ENCODE data around the gene TSPAN16.

Gene TSPAN16

DNA sequence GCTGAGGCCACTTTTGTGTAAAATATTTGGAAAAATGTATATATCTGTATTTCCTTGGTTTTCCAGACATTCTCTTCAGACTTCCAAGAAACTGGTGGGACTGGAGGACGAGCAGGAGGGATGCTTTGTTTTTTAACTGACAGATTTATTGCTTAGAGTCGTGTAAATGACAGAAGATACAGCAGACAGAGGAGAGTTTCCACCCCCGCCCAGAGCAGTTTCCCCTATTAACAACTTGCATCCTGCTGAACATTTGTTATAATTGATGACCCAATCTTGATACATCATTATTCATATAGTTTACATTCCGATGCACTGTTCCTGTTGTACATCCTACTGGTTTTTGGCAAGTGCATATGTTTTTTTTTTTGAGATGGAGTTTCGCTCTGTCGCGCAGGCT lies 26.6 kb upstream of the TSPAN16 start:
- TF ChIP-seq, protein P1, sequence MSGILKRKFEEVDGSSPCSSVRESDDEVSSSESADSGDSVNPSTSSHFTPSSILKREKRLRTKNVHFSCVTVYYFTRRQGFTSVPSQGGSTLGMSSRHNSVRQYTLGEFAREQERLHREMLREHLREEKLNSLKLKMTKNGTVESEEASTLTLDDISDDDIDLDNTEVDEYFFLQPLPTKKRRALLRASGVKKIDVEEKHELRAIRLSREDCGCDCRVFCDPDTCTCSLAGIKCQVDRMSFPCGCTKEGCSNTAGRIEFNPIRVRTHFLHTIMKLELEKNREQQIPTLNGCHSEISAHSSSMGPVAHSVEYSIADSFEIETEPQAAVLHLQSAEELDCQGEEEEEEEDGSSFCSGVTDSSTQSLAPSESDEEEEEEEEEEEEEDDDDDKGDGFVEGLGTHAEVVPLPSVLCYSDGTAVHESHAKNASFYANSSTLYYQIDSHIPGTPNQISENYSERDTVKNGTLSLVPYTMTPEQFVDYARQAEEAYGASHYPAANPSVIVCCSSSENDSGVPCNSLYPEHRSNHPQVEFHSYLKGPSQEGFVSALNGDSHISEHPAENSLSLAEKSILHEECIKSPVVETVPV (CRISPR knock-in tag; IDR thresholded peaks at IDR 0.05), result no peak
- TF ChIP-seq GLIS3 (CRISPR knock-in tag; IDR thresholded peaks at IDR 0.05) (no peak), ZC3H10 (CRISPR knock-in tag; IDR thresholded peaks at IDR 0.05) (no peak)
- peak; percentile 38 for ATAC-seq

DNA sequence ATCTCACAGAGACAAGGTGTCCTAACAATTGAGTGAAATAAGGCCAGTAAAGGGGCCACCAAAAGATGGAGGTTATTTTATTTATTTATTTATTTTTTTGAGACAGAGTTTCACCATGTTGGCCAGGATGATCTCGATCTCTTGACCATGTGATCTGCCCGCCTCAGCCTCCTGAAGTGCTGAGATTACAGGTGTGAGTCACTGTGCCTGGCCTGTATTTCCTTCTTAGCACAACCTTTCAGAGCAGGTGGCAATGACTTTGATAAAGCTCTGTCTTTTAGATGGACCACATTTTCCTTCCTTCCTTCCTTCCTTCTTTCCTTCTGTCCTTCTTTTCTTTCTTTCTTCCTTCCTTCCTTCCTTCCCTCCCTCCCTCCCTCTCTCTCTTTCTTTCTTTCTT lies 22.7 kb upstream of the TSPAN16 start:
- TF ChIP-seq ZFP30 (CRISPR knock-in tag; IDR thresholded peaks at IDR 0.05) (no peak), GLIS3 (CRISPR knock-in tag; IDR thresholded peaks at IDR 0.05) (no peak), SNAI2 (CRISPR knock-in tag; IDR thresholded peaks at IDR 0.05) (no peak), ZC3H10 (CRISPR knock-in tag; IDR thresholded peaks at IDR 0.05) (no peak), ARNTL (CRISPR knock-in tag; IDR thresholded peaks at IDR 0.05; ENCODE audit: borderline replicate concordance, low read depth) (no peak), OSR1 (CRISPR knock-in tag; IDR thresholded peaks at IDR 0.05) (no peak)
- TF ChIP-seq, protein P2, sequence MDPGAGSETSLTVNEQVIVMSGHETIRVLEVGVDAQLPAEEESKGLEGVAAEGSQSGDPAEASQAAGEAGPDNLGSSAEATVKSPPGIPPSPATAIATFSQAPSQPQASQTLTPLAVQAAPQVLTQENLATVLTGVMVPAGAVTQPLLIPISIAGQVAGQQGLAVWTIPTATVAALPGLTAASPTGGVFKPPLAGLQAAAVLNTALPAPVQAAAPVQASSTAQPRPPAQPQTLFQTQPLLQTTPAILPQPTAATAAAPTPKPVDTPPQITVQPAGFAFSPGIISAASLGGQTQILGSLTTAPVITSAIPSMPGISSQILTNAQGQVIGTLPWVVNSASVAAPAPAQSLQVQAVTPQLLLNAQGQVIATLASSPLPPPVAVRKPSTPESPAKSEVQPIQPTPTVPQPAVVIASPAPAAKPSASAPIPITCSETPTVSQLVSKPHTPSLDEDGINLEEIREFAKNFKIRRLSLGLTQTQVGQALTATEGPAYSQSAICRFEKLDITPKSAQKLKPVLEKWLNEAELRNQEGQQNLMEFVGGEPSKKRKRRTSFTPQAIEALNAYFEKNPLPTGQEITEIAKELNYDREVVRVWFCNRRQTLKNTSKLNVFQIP (CRISPR knock-in tag; IDR thresholded peaks at IDR 0.05; ENCODE audit: borderline replicate concordance, low read depth), result no peak
- TF ChIP-seq, protein P1 (CRISPR knock-in tag; IDR thresholded peaks at IDR 0.05), result no peak
- ATAC-seq, result no peak

- TF ChIP-seq, protein P2 (CRISPR knock-in tag; IDR thresholded peaks at IDR 0.05; ENCODE audit: borderline replicate concordance, low read depth), result no peak
- TF ChIP-seq ZFP3 (CRISPR knock-in tag; IDR thresholded peaks at IDR 0.05) (no peak), TOX (CRISPR knock-in tag; IDR thresholded peaks at IDR 0.05; ENCODE audit: borderline replicate concordance) (no peak), PPARA (CRISPR knock-in tag; IDR thresholded peaks at IDR 0.05; ENCODE audit: borderline replicate concordance) (no peak), ARNTL (CRISPR knock-in tag; IDR thresholded peaks at IDR 0.05; ENCODE audit: borderline replicate concordance, low read depth) (no peak), ESRRG (CRISPR knock-in tag; IDR thresholded peaks at IDR 0.05) (no peak), BACH2 (CRISPR knock-in tag; IDR thresholded peaks at IDR 0.05; ENCODE audit: borderline replicate concordance) (no peak), ZFP30 (CRISPR knock-in tag; IDR thresholded peaks at IDR 0.05) (no peak), PATZ1 (CRISPR knock-in tag; IDR thresholded peaks at IDR 0.05; ENCODE audit: borderline replicate concordance) (no peak), OSR1 (CRISPR knock-in tag; IDR thresholded peaks at IDR 0.05) (no peak), ZNF70 (CRISPR knock-in tag; IDR thresholded peaks at IDR 0.05) (no peak), TCF4 (CRISPR knock-in tag; IDR thresholded peaks at IDR 0.05; ENCODE audit: borderline replicate concordance) (no peak), SNAI2 (CRISPR knock-in tag; IDR thresholded peaks at IDR 0.05) (no peak), ZC3H10 (CRISPR knock-in tag; IDR thresholded peaks at IDR 0.05) (no peak)
- TF ChIP-seq, protein P3, sequence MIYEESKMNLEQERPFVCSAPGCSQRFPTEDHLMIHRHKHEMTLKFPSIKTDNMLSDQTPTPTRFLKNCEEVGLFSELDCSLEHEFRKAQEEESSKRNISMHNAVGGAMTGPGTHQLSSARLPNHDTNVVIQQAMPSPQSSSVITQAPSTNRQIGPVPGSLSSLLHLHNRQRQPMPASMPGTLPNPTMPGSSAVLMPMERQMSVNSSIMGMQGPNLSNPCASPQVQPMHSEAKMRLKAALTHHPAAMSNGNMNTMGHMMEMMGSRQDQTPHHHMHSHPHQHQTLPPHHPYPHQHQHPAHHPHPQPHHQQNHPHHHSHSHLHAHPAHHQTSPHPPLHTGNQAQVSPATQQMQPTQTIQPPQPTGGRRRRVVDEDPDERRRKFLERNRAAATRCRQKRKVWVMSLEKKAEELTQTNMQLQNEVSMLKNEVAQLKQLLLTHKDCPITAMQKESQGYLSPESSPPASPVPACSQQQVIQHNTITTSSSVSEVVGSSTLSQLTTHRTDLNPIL (CRISPR knock-in tag; IDR thresholded peaks at IDR 0.05; ENCODE audit: low read depth), result no peak
- ATAC-seq, result no peak
These were observed 22.0 kb upstream of the TSPAN16 start for GRCh38 chr19:11273989-11274388.

- no peak for ATAC-seq
- no peak for TF ChIP-seq ARNTL (CRISPR knock-in tag; IDR thresholded peaks at IDR 0.05; ENCODE audit: borderline replicate concordance, low read depth)
- TF ChIP-seq OSR1 (CRISPR knock-in tag; IDR thresholded peaks at IDR 0.05), result no peak
- no peak for TF ChIP-seq ESRRG (CRISPR knock-in tag; IDR thresholded peaks at IDR 0.05)
- TF ChIP-seq TOX (CRISPR knock-in tag; IDR thresholded peaks at IDR 0.05; ENCODE audit: borderline replicate concordance), result no peak
- TF ChIP-seq, protein P1 (CRISPR knock-in tag; IDR thresholded peaks at IDR 0.05), result no peak
- TF ChIP-seq ZFP30 (CRISPR knock-in tag; IDR thresholded peaks at IDR 0.05), result no peak
- TF ChIP-seq, protein P2 (CRISPR knock-in tag; IDR thresholded peaks at IDR 0.05; ENCODE audit: borderline replicate concordance, low read depth), result no peak
- TF ChIP-seq, protein P3 (CRISPR knock-in tag; IDR thresholded peaks at IDR 0.05; ENCODE audit: low read depth), result no peak
- no peak for TF ChIP-seq ZFP3 (CRISPR knock-in tag; IDR thresholded peaks at IDR 0.05)
- no peak for TF ChIP-seq CSDC2 (CRISPR knock-in tag; IDR thresholded peaks at IDR 0.05)
- TF ChIP-seq BACH2 (CRISPR knock-in tag; IDR thresholded peaks at IDR 0.05; ENCODE audit: borderline replicate concordance), result no peak
- no peak for TF ChIP-seq ZNF70 (CRISPR knock-in tag; IDR thresholded peaks at IDR 0.05)
These were observed 21.4 kb upstream of the TSPAN16 start for GRCh38 chr19:11274533-11275086.
